GM21528 (cell line): ENCODE measurements around the gene WDR88.
"Not testable (repeated sequence)": the region's sequence is repeated elsewhere in the genome, so short reads cannot be mapped to it uniquely, and the experiment has no call there.

ENCODE experiments used
- ATAC-seq: cut with Tn5 transposase; IDR thresholded peaks from one replicate; pipeline ENCODE4 v1.9.1; 2021; ENCODE audit warnings: mild to moderate bottlenecking, moderate library complexity; ENCODE audit not compliant: unreplicated experiment, low FRiP score

WDR88 gene

DNA sequence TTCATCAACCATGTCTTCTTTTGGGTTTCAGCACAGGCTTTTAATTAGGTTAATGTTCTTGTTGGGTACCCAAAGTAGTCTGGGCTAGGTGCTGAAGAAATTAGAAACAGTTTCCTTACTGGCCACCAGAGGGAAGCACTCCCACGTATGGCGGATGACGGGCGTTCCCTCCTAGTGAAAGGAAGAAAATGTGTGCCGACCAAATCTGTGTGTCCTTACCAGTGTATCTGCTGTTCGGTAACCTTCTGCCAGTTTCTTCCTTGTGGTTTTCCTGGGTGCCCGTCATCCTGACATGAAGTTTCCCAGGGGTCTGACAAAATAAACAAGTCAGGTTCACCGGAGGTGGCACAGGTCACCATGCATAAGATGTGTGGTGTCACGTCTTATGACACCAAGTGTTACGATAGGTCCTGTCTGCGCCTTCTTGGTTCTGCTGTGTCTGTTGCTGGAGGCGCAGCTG is 6.0 kb upstream of the WDR88 start:
- ATAC-seq = no peak

DNA sequence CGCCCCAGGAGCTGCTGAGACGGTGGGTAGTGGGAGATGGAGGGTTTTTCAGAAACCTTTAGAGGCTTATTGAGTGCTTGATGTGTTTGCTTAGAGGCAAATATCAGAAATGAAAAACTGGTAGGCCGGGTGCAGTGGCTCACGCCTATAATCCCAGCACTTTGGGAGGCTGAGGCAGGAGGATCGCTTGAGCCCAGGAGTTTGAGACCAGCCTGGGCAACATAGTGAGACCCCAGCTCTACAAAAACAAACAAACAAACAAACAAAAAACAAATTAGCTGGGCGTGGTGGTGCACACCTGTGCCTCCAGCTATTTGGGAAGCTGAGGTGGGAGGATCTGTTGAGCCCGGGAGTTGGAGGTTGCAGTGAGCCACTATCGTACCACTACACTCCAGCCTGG is 5.2 kb upstream of the WDR88 start:
- not testable (repeated sequence) for ATAC-seq

DNA sequence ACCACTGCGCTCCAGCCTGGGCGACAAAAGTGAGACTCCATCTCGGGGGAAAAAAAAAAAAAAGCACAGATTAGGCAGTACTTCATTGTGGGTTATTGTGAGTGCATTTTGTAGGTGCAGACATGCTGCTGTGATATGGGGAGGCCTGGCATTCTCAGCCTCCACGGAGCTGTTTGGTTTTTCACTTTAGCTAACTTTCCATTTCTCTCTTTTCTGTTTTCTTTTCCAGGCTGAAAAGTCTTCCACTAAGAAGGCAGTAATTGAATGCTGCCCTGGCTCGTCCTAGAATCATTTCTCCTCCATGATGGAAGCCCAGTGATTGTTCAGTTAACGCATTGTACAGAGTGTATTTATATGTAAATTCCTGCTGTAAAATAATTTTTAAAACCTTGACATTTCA is 2.0 kb upstream of the WDR88 start:
- no peak for ATAC-seq

DNA sequence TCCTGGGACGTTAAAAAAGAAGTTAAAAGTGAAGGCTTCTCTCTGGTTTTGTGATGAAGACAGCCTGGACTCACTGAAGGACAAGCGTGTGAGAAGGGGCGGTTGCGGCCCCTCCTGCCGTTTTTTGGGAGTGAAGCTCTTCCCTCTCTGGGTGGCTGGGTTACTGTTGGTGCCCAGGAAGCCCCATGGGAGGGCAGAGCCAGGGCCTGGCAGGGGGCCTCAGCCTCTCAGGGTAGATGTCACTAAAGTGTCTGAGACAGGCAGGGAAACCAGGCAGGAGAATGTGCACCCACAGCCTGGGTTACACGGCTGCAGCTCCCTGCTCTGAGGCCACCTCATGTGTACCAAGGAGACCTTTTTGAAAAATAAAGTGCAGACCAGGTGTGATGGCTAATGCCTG is 1.5 kb upstream of the WDR88 start:
- ATAC-seq = no peak

DNA sequence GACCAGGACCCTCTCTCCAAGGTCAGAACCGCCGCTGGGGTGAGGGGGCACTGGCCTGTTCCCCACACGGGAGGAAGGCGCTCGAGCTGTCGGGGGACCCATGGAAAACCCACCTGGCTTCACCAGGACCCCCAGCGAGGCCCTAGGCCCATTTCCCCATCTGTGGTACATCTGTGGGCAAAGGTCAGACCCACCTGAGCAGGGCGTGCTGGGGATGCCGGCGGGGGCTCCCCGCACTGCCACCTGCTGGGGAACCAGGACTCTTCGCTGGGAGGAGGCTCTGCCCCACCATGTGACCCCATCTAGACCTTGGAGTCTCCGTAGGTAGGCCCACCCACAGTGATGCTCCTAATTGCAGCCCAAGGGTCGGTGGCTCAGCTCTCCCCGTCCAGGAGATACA is 511 bp downstream of the WDR88 start:
- ATAC-seq = no peak

DNA sequence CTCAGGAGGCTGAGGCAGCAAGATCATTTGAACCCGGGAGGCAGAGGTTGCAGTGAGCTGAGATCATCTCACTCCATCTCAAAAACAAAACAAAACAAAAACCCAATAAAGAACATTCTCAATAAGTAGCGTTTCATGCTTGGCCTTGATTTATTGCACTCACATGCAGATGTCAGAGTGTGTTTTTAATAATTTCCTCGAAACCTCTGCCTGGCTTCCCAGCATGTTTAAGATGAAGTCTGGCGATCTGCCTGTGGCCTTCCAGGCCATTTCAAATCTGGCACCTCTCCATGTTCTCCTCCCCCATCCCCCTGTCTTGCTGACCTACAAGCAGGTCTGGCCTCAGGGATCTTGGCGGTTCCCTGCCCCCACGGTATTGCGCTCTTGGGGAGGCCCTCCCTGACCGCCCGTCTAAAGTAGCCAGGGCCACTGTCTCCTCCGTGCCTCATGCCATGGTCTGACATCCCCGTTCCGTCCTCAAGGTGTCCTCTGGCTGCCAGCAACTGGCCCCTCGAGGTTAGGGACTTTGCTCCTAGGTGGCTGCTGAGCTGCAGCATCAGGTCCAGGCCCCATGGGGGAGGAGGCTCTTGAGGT is 1.6 kb downstream of the WDR88 start:
- ATAC-seq = no peak

DNA sequence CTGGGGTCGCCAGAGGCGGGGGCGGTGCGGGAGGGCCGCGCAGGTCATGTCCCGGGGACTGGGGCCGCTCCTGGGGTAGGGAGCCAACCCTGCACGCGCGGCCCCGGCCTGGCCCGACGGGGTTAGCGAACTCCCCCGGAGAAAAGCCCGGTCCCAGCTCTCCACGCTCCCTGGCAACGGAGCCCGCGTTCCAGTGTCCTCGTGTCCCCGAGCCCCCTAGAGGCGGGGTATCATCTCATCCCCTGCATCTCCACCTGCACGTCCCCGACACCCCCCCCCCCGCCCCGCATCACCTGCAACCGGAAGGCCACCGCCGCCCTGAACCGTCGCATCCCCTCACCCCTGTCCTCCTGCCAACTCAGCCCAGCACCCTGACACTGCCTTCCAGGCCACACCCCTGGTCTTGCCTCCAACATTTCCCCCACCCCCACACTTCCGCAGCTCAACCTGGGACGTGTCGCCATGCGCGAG is 2.7 kb downstream of the WDR88 start:
- ATAC-seq = no peak

DNA sequence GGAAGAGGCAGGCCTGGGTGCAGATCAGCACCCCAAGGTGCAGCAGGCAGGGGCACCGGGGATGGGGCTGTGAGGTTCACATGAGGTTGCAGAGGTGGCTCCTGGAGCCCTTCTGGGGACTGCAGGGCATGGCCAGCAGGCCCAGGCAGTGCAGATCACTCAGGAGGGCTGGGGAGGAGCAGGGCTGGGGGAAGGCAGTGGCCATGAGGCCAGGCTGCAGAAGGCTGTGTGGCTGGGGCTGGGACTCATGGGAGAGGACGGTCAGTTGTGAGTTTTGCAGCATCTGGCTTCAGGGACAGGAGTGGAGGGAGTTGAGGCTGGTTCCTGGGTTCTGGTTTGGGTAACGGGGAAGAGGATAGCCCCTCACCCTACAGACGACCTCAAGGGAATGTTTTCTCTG is 7.3 kb downstream of the WDR88 start:
- ATAC-seq = no peak

DNA sequence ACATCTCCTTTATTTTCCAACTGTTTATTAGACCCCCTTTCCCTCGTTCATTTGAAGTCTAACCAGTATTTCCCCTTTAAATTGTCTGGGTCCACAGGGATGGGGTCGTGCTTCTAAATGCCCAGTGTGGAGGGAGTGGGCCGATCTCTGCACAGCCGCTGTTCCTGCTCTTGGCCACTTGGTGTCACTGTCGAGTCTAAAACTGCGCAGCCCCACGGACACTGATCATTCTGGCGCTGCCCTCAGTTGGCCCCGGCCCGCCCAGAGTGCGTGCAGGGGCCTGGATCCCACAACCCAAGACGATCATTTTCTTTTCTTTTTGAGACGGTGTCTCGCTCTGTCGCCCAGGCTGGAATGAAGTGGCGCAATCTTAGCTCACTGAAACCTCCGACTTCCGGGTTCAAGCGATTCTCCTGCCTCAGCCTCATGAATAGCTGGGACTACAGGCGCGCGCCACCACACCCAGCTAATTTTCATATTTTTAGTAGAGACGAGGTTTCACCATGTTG is 12.0 kb downstream of the WDR88 start:
- peak; percentile 64 for ATAC-seq

DNA sequence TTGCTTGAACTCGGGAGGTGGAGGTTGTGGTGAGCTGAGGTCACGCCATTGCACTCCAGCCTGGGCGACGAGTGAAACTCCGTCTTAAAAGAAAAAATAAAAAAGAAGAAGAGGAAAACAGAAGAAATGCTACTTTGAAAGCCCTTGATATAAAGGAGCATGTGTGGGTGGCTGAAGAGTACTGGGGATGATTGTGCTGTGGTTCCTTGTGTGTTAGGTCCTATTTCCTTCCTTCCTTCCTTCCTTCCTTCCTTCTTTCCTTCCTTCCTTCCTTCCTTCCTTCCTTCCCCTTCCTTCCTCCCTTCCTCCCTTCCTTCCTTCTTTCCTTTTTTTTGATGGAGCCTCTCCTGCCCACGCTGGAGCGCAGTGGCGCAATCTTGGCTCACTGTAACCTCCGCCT is 14.3 kb downstream of the WDR88 start:
- ATAC-seq = no peak

DNA sequence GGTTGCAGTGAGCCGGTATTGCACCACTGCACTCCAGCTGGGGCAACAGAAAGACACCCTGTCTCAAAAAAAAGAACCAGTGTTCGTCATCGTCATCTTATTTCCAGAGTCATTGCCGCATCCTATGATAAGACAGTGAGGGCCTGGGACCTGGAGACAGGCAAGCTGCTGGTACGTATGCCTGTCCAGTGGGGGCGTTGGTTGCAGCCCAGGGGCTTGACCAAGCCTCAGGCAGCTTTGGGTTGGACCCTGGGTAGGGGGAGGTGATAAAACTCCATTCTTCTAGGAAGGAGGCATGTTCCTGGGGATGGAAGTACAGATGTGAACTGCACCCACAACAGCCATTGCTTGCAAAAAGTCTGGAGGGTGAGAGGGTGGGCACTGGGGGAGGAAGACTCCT is 15.6 kb downstream of the WDR88 start:
- no peak for ATAC-seq

DNA sequence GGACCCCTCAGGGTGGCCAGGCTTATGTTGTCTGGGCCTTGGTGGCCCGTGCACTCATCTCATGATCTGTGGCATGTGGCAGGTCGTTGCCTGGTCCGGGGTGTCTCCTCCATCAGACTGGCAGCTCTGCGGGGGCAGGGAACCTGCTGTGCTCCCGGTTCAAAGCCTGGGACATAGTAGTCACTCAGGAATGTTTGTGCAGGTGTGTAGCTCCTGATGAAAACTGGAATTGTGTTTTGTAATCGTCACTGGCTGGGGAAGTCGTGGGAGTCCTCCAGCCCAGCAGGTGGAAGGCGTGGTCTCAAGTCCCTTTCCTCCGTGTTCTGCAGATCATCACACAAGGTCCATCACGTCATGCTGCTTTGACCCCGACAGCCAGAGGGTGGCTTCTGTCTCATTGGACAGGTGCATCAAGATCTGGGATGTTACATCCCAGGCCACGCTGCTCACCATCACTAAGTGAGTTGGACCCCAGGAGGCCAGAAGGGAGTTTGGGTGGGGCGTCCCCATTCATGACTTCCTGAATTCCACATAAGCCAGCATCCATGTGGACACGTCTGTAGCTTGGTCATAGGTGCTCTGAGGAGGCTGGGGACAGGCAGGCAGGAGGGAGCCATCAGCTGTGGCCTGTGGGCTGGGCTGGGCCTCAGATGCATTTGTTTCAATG is 19.1 kb downstream of the WDR88 start:
- no peak for ATAC-seq

DNA sequence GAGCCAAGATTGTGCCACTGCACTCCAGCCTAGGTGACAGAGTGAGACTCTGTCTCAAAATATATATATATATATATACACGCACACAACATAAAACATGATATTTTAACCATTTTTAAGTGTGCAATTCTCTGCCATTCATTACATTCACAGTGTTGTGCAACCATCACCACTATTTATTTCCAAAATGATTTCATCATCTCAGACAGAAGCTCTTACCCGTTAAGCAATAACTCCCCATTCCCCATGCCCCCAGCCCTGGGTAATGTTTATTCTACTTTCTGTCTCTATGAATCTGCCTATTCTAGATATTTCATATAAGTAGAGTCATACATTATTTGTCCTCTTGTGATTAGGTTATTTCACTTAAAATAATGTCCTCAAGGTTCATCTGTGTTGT is 20.3 kb downstream of the WDR88 start:
- ATAC-seq = no peak

DNA sequence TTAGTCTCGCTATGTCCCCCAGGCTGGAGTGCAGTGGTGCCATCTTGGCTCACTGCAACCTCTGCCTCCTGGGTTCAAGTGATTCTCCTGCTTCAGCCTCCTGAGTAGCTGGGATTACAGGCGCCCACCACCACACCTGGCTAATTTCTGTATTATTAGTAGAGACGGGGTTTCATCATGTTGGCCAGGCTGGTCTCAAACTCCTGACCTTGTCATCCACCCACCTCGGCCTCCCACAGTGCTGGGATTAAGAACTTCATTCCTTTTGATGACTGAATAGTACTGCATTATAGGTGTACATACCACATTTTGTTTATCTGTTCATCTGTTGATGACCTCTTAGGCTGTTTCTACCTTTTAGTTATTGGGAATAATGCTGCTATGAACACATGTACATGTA is 20.7 kb downstream of the WDR88 start:
- not testable (repeated sequence) for ATAC-seq

DNA sequence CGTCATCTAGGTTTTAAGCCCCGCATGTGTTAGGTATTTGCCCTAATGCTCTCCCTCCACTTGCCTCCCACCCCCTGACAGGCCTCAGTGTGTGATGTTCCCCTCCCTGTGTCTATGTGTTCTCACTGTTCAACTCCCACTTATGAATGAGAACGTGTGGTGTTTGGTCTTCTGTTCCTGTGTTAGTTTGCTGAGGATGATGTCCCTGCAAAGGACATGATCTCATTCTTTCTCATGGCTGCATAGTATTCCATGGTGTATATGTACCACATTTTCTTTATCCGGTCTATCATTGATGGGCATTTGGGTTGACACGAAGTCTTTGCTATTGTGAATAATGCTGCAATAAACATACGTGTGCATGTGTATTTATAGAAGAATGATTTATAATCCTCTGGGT is 22.4 kb downstream of the WDR88 start:
- ATAC-seq = not testable (repeated sequence)

DNA sequence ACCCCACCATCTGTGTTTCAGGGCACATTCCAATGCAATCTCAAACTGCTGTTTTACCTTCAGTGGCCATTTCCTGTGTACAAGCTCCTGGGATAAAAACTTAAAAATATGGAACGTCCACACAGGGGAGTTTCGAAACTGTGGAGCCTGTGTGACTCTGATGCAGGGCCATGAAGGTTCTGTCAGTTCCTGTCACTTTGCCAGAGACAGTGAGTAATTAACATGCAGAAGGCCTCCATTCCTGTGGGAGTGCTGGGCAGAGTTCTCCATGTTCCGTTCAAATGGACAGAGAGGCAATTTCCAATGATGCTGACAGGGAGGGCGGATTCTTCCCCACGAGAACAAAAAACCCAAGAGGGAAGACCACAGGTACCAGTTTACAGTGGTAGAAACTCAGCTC is 24.4 kb downstream of the WDR88 start:
- no peak for ATAC-seq

DNA sequence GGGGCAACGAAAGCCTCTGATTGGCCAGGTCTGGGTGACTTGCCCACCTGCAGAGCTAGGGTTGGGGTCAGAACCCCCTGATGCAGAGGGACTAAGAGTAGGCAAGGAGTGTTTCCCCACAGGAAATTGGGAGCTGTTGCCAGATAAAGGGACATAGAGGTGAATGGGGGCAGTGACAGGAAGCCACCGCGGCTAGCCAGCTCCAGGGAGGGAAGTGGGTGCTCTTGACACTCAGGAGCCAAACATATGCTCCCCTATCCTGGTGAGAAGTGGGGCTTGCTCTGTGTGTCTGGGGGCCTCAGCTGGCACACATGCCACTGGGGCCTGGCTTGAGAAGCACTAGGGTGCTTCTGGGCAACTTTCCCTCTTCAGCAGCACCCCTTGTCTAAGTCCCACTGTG is 26.0 kb downstream of the WDR88 start:
- ATAC-seq = no peak

DNA sequence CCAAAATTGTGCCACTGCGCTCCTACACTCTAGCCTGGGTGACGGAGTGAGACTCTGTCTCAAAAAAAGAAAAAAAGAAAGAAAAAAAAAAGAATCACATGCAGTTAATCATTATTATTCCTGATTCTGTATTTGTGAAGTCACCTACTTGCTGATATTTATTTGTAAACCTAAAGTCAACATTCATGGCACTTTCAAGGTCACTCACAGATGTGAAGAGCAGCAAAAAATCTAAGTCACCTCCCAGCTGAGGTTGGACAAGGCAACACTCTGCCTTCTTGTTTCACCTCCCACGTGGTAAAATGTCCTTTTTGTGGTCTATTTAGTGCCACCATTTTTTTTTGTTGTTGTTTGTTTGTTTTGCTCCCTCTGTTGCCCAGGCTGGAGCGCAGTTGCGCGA is 26.5 kb downstream of the WDR88 start:
- ATAC-seq = no peak

DNA sequence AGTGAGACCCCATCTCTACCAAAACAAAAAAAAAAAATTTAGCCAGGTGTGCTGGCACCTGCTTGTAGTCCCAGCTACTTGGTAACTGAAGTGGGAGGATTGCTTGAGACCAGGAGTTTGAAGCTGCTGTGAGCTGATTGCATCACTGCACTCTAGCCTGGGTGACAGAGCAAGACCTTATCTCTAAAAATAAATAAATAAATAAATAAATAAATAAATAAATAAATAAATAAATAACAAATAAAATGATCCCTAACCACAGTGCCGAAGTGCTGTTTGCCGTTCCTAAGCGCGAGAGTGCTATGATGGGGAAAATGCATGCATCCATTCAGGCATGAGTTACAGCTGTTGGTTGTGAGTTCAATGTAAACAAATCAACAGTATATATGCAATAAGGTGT is 27.2 kb downstream of the WDR88 start:
- no peak for ATAC-seq

DNA sequence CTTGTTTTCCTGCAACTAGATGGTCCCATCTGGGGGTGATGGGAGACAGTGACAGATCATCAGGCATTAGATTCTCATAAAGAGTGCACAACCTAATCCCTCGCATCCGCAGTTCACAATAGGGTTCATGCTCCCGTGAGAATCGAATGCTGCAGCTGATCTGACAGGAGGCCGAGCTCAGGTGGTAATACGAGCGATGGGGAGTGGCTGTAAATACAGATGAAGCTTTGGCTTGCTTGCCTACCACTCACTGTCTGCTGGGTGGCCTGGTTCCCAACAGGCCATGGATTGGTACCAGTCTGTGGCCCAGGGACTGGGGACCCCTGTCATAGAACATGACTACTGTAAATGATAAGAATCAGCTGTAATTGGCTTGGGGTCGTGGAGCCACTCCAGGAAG is 28.0 kb downstream of the WDR88 start:
- no peak for ATAC-seq

DNA sequence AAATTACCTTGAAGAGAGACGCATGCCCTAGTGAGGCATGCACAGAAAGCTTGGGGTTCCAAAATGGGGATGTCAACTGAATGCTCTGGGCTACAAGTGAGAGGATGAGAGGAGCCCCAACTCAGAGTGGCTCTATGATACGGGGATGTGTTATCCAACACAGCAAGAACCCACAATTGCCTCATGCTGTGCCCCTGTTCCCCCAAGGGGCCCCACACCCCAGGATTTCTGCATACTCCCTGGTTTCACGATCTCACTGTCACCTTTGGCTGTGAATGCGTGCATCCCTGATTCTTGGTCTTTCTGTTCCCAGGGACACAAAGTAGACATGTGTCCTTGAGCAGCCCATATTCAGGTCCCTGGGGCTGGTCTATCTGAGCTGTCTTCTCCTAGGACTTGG is 29.3 kb downstream of the WDR88 start:
- no peak for ATAC-seq

DNA sequence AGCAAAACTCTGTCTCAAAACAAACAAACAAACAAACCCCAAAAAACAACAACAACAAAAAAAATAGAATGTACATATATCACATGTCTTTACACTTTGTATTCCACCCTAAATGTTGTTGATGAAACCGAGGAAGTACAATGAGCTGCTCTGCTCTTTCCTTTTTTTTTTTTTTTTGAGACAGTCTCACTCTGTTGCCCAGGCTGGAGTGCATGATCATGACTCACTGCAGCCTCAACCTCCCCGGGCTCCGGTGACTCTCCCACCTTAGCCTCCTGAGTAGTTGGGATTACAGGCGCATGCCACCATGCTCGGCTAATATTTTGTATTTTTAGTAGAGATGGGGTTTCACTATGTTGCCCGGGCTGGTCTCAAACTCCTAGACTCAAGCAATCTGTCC is 31.6 kb downstream of the WDR88 start:
- ATAC-seq = no peak
